T-helper 9 cell (primary cell): ENCODE results near the gene PPP1R26.
"Not testable (repeated sequence)": the region's sequence is repeated elsewhere in the genome, so short reads cannot be mapped to it uniquely, and the experiment has no call there.

Source experiments
- DNase-seq: peaks from one replicate; pipeline ENCODE4 v3.0.0-alpha.2; 2020

Gene PPP1R26

GRCh38 chr9:135522137-135522877 is 42.7 kb downstream of the PPP1R26 start:
- DNase-seq: no peak

- no peak for DNase-seq
These were observed 43.3 kb downstream of the PPP1R26 start for GRCh38 chr9:135522931-135523330.

GRCh38 chr9:135523521-135524129 is 44.0 kb downstream of the PPP1R26 start:
- DNase-seq: no peak

- DNase-seq: no peak
These were observed 44.7 kb downstream of the PPP1R26 start for GRCh38 chr9:135524130-135524861.

GRCh38 chr9:135525241-135526088 is 45.9 kb downstream of the PPP1R26 start:
- no peak for DNase-seq

- DNase-seq: no peak
These were observed 46.6 kb downstream of the PPP1R26 start for GRCh38 chr9:135526089-135526729.

GRCh38 chr9:135526730-135527571 is 47.4 kb downstream of the PPP1R26 start:
- DNase-seq: no peak

GRCh38 chr9:135528842-135529435 is 49.4 kb downstream of the PPP1R26 start:
- not testable (repeated sequence) for DNase-seq

GRCh38 chr9:135530146-135530545 is 50.6 kb downstream of the PPP1R26 start:
- DNase-seq: no peak

GRCh38 chr9:135531096-135531495 is 51.5 kb downstream of the PPP1R26 start:
- DNase-seq: no peak

- DNase-seq: no peak
These were observed 53.5 kb downstream of the PPP1R26 start for GRCh38 chr9:135533113-135533512.

- no peak for DNase-seq
These were observed 54.1 kb downstream of the PPP1R26 start for GRCh38 chr9:135533674-135534073.

- not testable (repeated sequence) for DNase-seq
These were observed 54.7 kb downstream of the PPP1R26 start for GRCh38 chr9:135534192-135534711.

- DNase-seq: not testable (repeated sequence)
These were observed 55.2 kb downstream of the PPP1R26 start for GRCh38 chr9:135534826-135535225.

GRCh38 chr9:135535631-135536030 is 56.0 kb downstream of the PPP1R26 start:
- not testable (repeated sequence) for DNase-seq

GRCh38 chr9:135536216-135536615 is 56.6 kb downstream of the PPP1R26 start:
- no peak for DNase-seq
